HG03439 (cell line): ENCODE results near the gene ASB18.

Experiments used
- ATAC-seq: cut with Tn5 transposase; IDR thresholded peaks from one replicate; pipeline ENCODE4 v1.9.1; 2021; ENCODE audit warnings: mild to moderate bottlenecking, moderate library complexity; ENCODE audit not compliant: unreplicated experiment

Gene ASB18

DNA sequence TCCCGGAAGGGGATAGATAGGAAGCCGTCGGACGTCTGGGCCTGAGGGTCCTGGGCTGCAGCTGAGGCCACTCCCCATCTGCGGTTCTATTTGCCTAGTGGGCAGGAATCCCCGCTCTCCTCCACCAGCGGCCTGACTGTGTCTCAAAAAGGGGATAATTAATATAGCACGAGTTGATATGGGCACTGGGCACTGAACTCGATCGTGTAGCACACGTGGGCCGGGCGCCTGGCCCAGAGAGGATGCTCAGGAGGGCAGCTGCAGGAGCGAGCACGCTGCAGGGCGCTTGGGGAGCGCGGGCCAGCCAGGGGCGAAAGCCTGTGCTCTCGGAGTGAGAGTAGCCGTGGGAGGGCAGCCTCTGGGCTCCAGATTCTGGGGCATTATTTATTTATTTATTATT lies 87.3 kb downstream of the ASB18 start:
- no peak for ATAC-seq

- ATAC-seq: no peak
These were observed 87.8 kb downstream of the ASB18 start for GRCh38 chr2:236176417-236176816.

DNA sequence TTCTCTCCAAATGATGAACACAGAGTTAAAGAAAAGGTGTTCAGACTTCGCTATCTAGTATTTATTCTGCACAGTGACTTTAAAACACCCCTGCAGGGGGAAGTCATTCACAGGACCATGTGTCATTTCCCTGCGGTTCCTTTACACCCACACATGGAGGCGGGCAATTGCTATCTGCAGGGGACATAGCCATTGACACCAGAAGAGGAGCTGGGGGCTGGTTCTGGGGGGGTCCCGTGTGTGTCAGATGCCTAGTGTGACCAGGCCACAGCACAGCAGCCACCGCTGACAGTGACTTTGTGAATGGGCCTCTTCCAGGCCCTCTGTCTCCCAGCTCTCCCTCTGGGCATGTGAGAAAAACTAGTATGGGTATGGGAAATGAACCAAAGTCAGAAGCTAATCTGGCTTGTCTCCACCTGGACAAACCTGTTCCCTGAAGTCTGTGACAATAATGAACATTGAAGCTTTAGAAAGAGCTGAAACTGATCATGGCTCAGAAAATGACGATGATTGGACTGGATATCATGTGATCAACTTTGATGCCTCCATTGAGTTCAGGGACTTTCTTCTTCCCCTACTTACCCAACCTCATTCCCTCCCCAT lies 88.6 kb downstream of the ASB18 start:
- no peak for ATAC-seq

DNA sequence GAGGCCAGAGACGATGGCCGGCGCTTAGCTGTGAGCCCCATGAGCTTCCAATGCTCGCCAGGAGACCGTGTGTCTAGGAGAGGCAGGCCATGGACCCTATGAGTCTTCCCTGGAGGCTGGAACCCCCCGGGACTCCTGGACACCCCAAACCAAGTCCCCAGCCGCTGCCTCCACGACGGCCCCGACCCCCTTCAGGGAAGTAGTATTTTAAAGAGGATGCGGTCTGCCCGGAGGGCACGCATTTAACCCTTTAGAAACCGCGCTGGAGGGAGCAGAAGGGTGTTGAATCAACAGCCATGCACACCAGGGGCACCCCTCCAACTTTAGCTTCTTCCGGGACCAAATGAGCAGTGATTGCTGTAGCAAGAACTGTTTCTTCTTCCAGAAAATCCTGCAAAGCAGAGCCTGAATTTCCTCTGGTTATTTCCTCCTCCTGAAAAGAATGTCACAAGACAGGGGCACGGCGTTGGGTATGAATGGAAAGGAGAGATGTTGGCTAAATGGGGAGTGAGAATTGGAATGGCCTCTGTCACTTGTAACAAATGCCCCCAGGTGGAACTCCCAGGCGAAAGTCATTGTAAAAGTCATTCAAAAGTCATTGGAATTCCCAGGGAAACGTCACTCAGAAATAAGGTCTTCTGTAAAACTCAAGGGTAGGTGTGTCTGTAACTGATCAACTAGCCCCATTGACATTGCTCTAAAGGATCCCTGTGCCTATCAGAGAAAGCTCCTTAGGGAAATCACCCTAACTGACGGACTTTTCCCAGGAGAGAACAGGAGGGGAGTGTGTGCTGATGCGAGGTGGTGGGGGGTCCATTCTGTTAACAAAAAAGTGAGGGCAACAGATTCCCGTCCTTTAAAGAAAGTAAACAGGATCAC lies 90.2 kb downstream of the ASB18 start:
- ATAC-seq: no peak

GRCh38 chr2:236173036-236173728 lies 91.0 kb downstream of the ASB18 start:
- no peak for ATAC-seq

DNA sequence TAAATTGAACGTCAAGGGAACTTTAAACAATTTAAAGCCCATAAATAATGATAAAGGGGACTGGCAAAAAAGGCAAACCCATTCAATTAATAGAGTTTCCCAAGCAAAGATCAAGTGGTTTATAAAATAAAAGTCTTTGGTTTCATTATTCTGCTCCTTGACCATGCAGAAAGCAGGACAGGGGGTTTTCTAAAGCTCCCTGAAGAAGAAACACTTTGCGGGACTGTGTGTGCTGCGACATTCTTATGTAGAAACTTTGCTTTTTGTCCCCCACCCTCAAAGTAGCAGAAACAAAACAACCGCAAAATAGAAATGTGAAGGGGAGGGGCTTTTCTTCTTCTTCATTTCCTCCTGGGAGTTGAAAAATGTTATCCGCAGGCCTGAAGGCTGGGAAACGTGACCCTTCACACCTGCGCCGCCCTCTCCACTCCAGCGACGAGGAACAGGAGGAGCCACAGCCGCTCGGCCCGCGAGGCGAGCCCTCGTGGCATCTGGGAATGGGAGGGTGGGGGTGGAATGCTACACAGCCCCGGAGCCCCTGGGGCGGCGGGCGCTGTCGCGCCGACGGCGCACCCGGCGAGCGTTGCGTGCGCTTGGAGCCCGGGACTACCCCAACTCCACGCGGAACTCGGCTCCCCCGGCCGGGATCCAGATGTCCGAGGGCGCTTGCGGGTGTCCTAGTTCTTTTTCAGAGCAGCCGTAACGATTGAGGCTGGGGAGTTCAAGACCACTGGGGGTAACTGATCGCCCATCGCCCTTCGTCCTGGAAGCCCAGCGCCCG lies 91.8 kb downstream of the ASB18 start:
- ATAC-seq: no peak

DNA sequence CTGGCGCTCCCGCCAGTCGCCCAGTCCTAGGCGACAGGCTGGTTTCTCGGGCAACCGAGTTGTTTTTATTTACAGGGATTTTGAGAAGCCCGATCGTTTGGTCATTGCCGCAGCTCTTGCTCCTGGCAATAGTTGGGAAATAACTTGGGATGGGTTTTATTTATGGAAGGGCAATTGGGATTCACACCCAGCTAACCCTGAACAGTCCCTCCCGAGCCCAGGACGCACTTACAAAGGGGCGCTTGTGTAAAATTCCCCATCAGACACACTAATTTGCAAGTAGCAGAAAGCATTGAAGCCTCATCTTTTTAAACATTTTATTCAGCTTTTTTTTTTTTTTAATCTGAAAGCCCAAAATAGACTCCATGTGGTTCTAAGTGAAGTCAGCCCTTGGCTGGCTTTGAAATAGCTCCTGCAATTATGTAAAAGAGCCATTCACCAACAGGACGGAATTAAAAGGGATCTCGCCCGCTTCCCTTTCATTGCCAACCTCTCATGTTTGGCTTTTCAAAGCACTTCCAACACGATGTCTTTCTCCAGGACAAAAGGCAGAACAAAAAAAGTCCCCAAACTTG lies 92.4 kb downstream of the ASB18 start:
- ATAC-seq: no peak

DNA sequence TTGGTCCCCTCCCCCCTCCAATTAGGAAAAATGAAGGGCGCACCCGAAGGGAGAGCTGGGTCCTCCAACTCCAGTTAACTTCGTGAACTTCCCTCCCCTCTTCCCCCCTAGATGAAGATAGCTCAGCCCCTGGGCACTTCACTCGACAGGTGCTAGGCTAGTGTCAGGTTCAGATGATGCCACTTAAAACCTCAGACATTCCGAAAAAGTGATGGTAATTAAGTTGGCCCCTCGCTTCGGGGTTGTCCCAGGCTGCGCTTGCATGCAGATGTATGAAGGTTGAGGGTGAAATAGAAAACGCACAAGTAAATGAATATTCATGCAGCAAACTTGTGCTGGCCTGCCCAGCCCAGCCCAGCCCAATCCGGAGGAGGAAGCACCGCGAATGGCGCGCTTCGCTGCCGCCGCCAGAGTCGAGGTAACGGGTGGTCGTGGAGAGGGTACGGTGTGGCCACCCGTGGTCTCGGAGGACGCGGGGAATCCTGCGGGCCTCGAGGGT lies 93.0 kb downstream of the ASB18 start:
- ATAC-seq: no peak

DNA sequence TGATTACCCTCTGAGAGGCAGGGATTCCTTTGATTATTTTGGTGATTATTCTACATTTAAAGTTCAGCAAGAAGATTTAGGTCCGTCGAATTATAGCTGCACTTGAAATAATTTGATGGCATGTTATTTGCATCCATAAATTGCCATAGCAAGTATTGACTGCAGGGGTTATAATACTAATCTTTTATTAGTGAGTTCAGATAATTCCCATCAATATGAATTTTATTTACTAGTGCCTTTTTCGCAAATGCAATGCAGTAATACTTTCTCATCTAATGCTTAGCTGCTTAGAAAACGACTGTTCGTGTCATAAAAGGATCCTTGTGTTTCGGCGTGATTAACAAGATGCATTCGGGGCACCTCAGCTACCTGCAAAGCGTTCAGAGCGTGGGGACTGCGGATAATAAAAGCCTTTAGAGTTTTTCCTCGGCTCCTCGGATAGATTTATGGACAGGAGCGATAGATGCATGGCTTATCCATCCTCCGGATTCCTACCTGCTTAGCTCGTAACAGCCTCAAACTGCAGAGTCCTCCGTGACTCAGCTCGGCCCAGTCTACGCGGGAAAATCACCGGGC lies 93.5 kb downstream of the ASB18 start:
- ATAC-seq: no peak

DNA sequence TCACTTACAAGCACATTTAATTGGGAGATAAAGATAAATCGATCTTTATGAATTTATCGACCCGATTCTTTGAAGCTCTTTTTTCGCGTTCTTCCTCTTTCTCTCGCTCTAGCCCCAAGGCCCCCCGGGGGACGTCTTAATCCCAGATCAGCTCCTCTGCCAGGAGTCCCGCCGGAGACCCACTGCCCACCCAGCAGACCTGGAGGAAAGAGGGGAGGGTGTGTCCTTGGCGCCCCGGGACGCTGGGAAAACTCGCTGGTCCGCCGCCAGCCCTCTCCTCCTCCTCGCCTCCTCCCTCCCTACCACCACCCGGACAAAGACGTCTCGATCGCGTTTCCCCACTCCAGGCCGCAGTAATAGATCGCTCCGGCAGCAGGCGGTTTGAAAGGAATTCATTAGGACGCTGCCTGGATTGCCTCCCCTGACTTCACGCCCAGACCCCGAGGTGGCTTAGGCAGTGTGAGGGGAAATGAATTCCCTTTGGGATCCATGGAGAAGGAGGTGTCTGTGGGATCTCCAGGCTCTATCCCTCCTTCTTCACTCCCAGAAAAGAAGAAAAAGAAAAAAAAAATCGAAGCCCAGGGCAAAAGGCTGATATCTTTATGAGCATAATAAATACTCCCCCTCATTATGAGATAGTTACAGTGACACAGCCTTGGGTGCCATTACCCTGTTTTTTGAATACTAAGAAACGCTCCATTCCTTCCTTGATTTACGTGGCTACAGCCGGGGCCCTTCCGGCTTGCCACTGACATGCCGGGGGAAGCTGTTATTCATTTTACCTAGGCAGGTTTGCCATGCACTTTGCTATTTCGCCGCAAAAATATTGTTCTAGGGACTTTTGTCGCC lies 94.2 kb downstream of the ASB18 start:
- no peak for ATAC-seq

DNA sequence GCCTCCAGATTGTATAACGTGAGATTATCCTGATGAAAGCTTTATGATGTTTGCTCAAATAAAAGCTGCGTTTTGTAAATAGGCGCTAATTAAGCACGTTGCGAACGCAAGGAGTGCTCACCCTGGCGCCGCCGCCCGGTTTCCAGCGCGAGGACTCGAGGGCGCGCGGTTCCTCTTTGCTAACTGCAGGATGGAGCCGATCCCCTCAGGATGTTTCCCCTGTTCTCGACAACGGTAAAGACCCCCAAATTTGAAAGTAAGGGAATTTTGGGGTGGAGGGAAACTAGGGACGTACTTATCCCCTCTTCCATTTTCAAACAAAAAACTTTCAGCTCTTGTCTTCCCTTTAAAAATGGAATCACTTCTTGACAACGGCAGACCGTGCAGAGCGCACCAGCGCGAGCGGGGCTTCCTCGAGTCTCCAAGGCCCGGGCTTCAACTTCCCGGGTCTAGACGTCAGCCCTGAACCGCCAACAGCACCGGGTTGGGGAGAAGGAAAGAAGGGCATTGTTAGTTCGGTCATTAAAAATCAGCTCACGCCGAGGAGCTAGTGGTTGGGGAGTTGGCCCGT lies 95.0 kb downstream of the ASB18 start:
- ATAC-seq: no peak

DNA sequence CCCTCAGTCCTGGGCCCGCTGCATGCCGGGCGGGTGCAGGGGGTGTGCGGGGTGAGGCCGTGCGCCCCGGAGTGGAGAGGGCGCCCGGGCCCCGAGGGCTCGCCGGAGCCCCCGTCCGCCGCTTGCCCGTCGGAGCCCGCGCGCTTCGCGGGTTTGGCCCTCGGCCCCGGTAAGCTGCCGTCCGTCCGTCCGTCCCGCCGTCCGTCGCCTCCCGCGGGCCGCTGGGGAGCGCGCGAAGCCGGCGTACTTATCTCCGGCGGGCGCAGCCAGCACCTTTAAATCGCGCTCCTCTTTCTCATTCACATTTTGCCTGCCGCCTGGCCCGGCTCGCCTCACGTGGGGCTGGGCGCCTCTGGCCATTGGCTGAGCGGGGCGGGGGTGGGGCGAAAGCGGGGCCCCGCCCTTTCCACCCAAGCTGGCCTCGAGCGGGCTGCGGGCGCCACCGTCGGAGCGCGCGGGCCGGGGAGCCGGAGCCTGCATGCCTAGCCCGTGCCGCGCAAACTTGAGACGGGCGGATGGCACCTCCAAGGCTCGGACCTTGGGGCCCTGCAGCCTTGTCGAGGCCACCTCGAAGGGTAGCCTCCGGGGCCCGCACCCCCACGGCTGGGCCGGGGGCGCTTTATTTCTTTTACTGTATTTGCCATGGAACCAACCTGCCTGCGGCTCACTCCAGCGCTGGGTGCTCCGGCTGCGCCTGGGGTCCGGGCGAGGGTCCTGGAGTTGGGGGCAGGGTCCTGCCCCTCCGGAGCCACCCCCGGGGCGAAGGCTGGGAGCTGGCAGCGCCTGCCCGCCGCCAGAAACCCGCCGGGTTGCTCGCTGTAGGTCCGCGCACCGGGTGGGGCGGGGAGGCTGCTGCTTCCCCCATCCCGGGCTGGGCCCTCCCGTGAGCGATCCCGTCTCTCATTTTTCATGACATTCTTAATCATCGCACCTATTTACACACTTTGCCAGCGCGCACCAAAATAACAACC lies 95.8 kb downstream of the ASB18 start, which contains the start of gene GBX2:
Gene GBX2, minus strand, starts transcription at position 277 of the 971 bp plus-strand sequence. CDS start 415 bp downstream, outside the sequence.
- no peak for ATAC-seq

DNA sequence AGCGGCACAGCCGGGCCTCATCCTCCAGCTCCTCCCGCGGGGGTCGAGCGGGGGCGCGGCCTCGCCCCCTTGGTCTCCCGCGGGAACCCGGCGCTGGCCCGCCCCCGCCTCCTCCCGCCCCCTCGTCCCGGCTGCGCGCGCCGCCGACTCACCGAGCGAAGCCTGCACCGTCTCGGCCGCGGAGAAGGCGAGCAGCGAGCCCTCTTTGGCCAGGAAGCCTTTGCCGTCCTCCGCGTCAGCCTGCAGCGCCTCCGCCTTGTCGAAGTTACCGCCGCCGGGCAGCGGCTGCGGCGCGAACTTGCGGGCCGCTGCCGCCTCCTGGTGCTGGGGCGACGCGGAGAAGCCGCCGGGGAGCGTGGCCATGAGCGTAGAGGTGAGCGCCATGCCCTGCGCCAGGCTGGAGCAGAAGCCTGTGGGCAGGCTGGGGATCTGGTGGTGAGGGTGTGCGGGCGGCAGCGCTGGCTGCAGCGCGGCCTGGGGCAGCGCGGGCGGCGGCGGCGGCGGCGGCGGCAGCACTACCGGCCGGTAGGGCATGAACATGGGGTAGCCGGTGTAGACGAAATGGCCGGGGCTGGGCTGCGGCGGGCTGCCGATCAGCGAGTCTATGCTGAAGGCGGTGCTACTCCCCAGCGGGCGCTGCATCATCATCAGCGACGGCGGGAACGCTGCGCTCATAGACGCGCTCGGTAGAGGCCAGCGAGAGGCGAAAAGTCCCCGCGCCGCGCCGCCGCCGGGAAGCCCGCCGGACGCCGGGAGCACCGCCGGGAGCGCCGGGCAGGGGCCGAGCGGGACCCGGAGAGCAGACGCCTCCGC lies 96.7 kb downstream of the ASB18 start:
- ATAC-seq: no peak

GRCh38 chr2:236166796-236167296 lies 97.4 kb downstream of the ASB18 start:
- no peak for ATAC-seq

GRCh38 chr2:236165842-236166795 lies 98.1 kb downstream of the ASB18 start:
- ATAC-seq: no peak
